ENCODE results near the gene DDAH2.

The DDAH2 gene

GRCh38 chr6:31771992-31772358 is 42.9 kb upstream of the DDAH2 start:
- WGBS, 2 donors (ENCODE audit: extremely low coverage in 2 of 2, insufficient read length in 2 of 2, insufficient replicate concordance in 1 of 2) = no CpG with 5 or more reads among the region's 4 CpGs
- Histone ChIP-seq H3K9ac (ENCODE audit: low read depth, low read length, poor library complexity) (no peak overlapping the region), H2BK15ac (ENCODE audit: low read length) (no peak overlapping the region), H3K4me2 (ENCODE audit: insufficient read depth, low read length, poor library complexity, severe bottlenecking) (no peak overlapping the region), H3K4ac (ENCODE audit: low read length) (no peak overlapping the region), H2AFZ (ENCODE audit: low read length) (no peak overlapping the region), H3K18ac (ENCODE audit: low read length) (no peak overlapping the region), H3K14ac (ENCODE audit: low read length) (no peak overlapping the region), H2BK5ac (ENCODE audit: low read length) (no peak overlapping the region), H3K27me3 (ENCODE audit: control insufficient read depth in 3 of 3, insufficient read depth in 3 of 3, low read depth in 1 of 3, low read length in 3 of 3) (no peaks in the 10 kb centered on the region), H3K9me3 (replicated peaks in 1 of 2; ENCODE audit: control insufficient read depth in 2 of 2, insufficient read depth in 1 of 2, low read depth in 1 of 2, low read length in 2 of 2) (peaks cover 0 to 1% of the 10 kb centered on the region in 2 donors), H2BK120ac (ENCODE audit: low read depth, low read length) (no peak overlapping the region), H2BK12ac (ENCODE audit: low read length) (no peak overlapping the region), H3K27ac (replicated peaks; ENCODE audit: low read length) (no peak overlapping the region), H2AK5ac (ENCODE audit: low read depth, low read length) (no peak overlapping the region), H4K91ac (ENCODE audit: low read depth, low read length, poor library complexity) (no peak overlapping the region), H4K8ac (ENCODE audit: low read depth, low read length) (no peak overlapping the region), H3K4me3 (ENCODE audit: low read length in 2 of 2) (no peak overlapping the region), H3K36me3 (replicated peaks in 1 of 2; ENCODE audit: control insufficient read depth in 2 of 2, insufficient read depth in 2 of 2, low read length in 2 of 2) (no peaks in the 10 kb centered on the region), H3K23ac (ENCODE audit: low read depth, low read length, poor library complexity) (no peak overlapping the region), H3K4me1 (ENCODE audit: control insufficient read depth in 2 of 2, insufficient read depth in 1 of 2, low read depth in 1 of 2, low read length in 2 of 2) (peaks cover 3 to 7% of the 10 kb centered on the region in 2 donors), H3K79me1 (ENCODE audit: low read depth, low read length) (no peaks in the 10 kb centered on the region)
- DNase-seq (ENCODE audit: low spot score) = no peak

- Histone ChIP-seq H3K4me2 (ENCODE audit: insufficient read depth, low read length, poor library complexity, severe bottlenecking) (no peak overlapping the region), H2BK15ac (ENCODE audit: low read length) (no peak overlapping the region), H3K18ac (ENCODE audit: low read length) (no peak overlapping the region), H4K8ac (ENCODE audit: low read depth, low read length) (no peak overlapping the region), H2BK12ac (ENCODE audit: low read length) (no peak overlapping the region), H3K9me3 (replicated peaks in 1 of 2; ENCODE audit: control insufficient read depth in 2 of 2, insufficient read depth in 1 of 2, low read depth in 1 of 2, low read length in 2 of 2) (peaks cover 0 to 1% of the 10 kb centered on the region in 2 donors), H3K27ac (replicated peaks; ENCODE audit: low read length) (no peak overlapping the region), H3K14ac (ENCODE audit: low read length) (no peak overlapping the region), H2AK5ac (ENCODE audit: low read depth, low read length) (no peak overlapping the region), H2BK120ac (ENCODE audit: low read depth, low read length) (no peak overlapping the region), H3K9ac (ENCODE audit: low read depth, low read length, poor library complexity) (no peak overlapping the region), H3K79me1 (ENCODE audit: low read depth, low read length) (no peaks in the 10 kb centered on the region), H3K4ac (ENCODE audit: low read length) (no peak overlapping the region), H4K91ac (ENCODE audit: low read depth, low read length, poor library complexity) (no peak overlapping the region), H3K27me3 (ENCODE audit: control insufficient read depth in 3 of 3, insufficient read depth in 3 of 3, low read depth in 1 of 3, low read length in 3 of 3) (no peaks in the 10 kb centered on the region), H3K36me3 (replicated peaks in 1 of 2; ENCODE audit: control insufficient read depth in 2 of 2, insufficient read depth in 2 of 2, low read length in 2 of 2) (no peaks in the 10 kb centered on the region), H3K4me1 (ENCODE audit: control insufficient read depth in 2 of 2, insufficient read depth in 1 of 2, low read depth in 1 of 2, low read length in 2 of 2) (peaks cover 0 to 7% of the 10 kb centered on the region in 2 donors), H2BK5ac (ENCODE audit: low read length) (no peak overlapping the region), H3K4me3 (ENCODE audit: low read length in 2 of 2) (no peak overlapping the region), H3K23ac (ENCODE audit: low read depth, low read length, poor library complexity) (no peak overlapping the region), H2AFZ (ENCODE audit: low read length) (no peak overlapping the region)
- WGBS, 2 donors (ENCODE audit: extremely low coverage in 2 of 2, insufficient read length in 2 of 2, insufficient replicate concordance in 1 of 2) = no CpG with 5 or more reads among the region's 2 CpGs
- DNase-seq (ENCODE audit: low spot score) = no peak
Measured at GRCh38 chr6:31770860-31771259, 41.8 kb upstream of the DDAH2 start.

GRCh38 chr6:31769684-31770371 is 40.7 kb upstream of the DDAH2 start:
- peaks cover 0 to 6% of the 10 kb centered on the region in 2 donors for H3K36me3 ChIP-seq (replicated peaks in 1 of 2; ENCODE audit: control insufficient read depth in 2 of 2, insufficient read depth in 2 of 2, low read length in 2 of 2)
- H2BK12ac ChIP-seq (ENCODE audit: low read length) = no peak overlapping the region
- WGBS, 2 donors (ENCODE audit: extremely low coverage in 2 of 2, insufficient read length in 2 of 2, insufficient replicate concordance in 1 of 2) = no CpG with 5 or more reads among the region's 12 CpGs
- no peak overlapping the region for H2BK15ac ChIP-seq (ENCODE audit: low read length)
- no peak overlapping the region for H4K91ac ChIP-seq (ENCODE audit: low read depth, low read length, poor library complexity)
- H4K8ac ChIP-seq (ENCODE audit: low read depth, low read length) = no peak overlapping the region
- no peak for DNase-seq (ENCODE audit: low spot score)
- H3K9ac ChIP-seq (ENCODE audit: low read depth, low read length, poor library complexity) = no peak overlapping the region
- no peak overlapping the region for H3K18ac ChIP-seq (ENCODE audit: low read length)
- H2AK5ac ChIP-seq (ENCODE audit: low read depth, low read length) = no peak overlapping the region
- no peak overlapping the region for H3K4me2 ChIP-seq (ENCODE audit: insufficient read depth, low read length, poor library complexity, severe bottlenecking)
- no peaks in the 10 kb centered on the region for H3K27me3 ChIP-seq (ENCODE audit: control insufficient read depth in 3 of 3, insufficient read depth in 3 of 3, low read depth in 1 of 3, low read length in 3 of 3)
- H3K9me3 ChIP-seq (replicated peaks in 1 of 2; ENCODE audit: control insufficient read depth in 2 of 2, insufficient read depth in 1 of 2, low read depth in 1 of 2, low read length in 2 of 2) = peaks cover 0 to 1% of the 10 kb centered on the region in 2 donors
- no peak overlapping the region for H2BK120ac ChIP-seq (ENCODE audit: low read depth, low read length)
- H3K23ac ChIP-seq (ENCODE audit: low read depth, low read length, poor library complexity) = peak overlapping the region; percentile 37
- H2AFZ ChIP-seq (ENCODE audit: low read length) = no peak overlapping the region
- no peaks in the 10 kb centered on the region for H3K79me1 ChIP-seq (ENCODE audit: low read depth, low read length)
- no peak overlapping the region for H3K4me3 ChIP-seq (ENCODE audit: low read length in 2 of 2)
- H2BK5ac ChIP-seq (ENCODE audit: low read length) = peak overlapping the region; percentile 32
- H3K4me1 ChIP-seq (ENCODE audit: control insufficient read depth in 2 of 2, insufficient read depth in 1 of 2, low read depth in 1 of 2, low read length in 2 of 2) = peaks cover 0 to 8% of the 10 kb centered on the region in 2 donors
- H3K27ac ChIP-seq (replicated peaks; ENCODE audit: low read length) = no peak overlapping the region
- no peak overlapping the region for H3K4ac ChIP-seq (ENCODE audit: low read length)
- no peak overlapping the region for H3K14ac ChIP-seq (ENCODE audit: low read length)

- H2AFZ ChIP-seq (ENCODE audit: low read length) = no peak overlapping the region
- DNase-seq (ENCODE audit: low spot score) = no peak
Measured at GRCh38 chr6:31768363-31769257, 39.5 kb upstream of the DDAH2 start.

More at GRCh38 chr6:31768363-31769257, 39.5 kb upstream of the DDAH2 start:
- peak overlapping the region; percentile 31 for H3K23ac ChIP-seq (ENCODE audit: low read depth, low read length, poor library complexity)
- H3K4me2 ChIP-seq (ENCODE audit: insufficient read depth, low read length, poor library complexity, severe bottlenecking) = no peak overlapping the region
- no peak overlapping the region for H3K27ac ChIP-seq (replicated peaks; ENCODE audit: low read length)
- no peak overlapping the region for H2BK120ac ChIP-seq (ENCODE audit: low read depth, low read length)
- peak overlapping the region; percentile 9 for H2AK5ac ChIP-seq (ENCODE audit: low read depth, low read length)
- H4K91ac ChIP-seq (ENCODE audit: low read depth, low read length, poor library complexity) = no peak overlapping the region
- H3K27me3 ChIP-seq (ENCODE audit: control insufficient read depth in 3 of 3, insufficient read depth in 3 of 3, low read depth in 1 of 3, low read length in 3 of 3) = no peaks in the 10 kb centered on the region
- peak overlapping the region; percentile 12 for H2BK5ac ChIP-seq (ENCODE audit: low read length)
- no peak overlapping the region for H3K4ac ChIP-seq (ENCODE audit: low read length)
- peak overlapping the region; percentile 71 for H3K18ac ChIP-seq (ENCODE audit: low read length)
- H3K9me3 ChIP-seq (replicated peaks in 1 of 2; ENCODE audit: control insufficient read depth in 2 of 2, insufficient read depth in 1 of 2, low read depth in 1 of 2, low read length in 2 of 2) = peaks cover 0 to 1% of the 10 kb centered on the region in 2 donors
- peak overlapping the region; percentile 84 for H3K9ac ChIP-seq (ENCODE audit: low read depth, low read length, poor library complexity)
- no CpG with 5 or more reads among the region's 18 CpGs for whole genome bisulfite sequencing, 2 donors (ENCODE audit: extremely low coverage in 2 of 2, insufficient read length in 2 of 2, insufficient replicate concordance in 1 of 2)
- H3K36me3 ChIP-seq (replicated peaks in 1 of 2; ENCODE audit: control insufficient read depth in 2 of 2, insufficient read depth in 2 of 2, low read length in 2 of 2) = peaks cover 0 to 17% of the 10 kb centered on the region in 2 donors
- H2BK12ac ChIP-seq (ENCODE audit: low read length) = peak overlapping the region; percentile 54
- H2BK15ac ChIP-seq (ENCODE audit: low read length) = no peak overlapping the region
- H3K14ac ChIP-seq (ENCODE audit: low read length) = no peak overlapping the region
- no peak overlapping the region for H4K8ac ChIP-seq (ENCODE audit: low read depth, low read length)
- H3K4me1 ChIP-seq (ENCODE audit: control insufficient read depth in 2 of 2, insufficient read depth in 1 of 2, low read depth in 1 of 2, low read length in 2 of 2) = peaks cover 6 to 15% of the 10 kb centered on the region in 2 donors
- H3K79me1 ChIP-seq (ENCODE audit: low read depth, low read length) = no peaks in the 10 kb centered on the region
- no peak overlapping the region for H3K4me3 ChIP-seq (ENCODE audit: low read length in 2 of 2)

Measured in neuronal stem cell (in vitro differentiated cells).